GM19043 (cell line): ENCODE measurements around the gene AJM1.
"Not testable (repeated sequence)": the region's sequence is repeated elsewhere in the genome, so short reads cannot be mapped to it uniquely, and the experiment has no call there.

Experiments
- ATAC-seq: cut with Tn5 transposase; IDR thresholded peaks from one replicate; pipeline ENCODE4 v1.9.1; 2021; ENCODE audit warnings: low read depth; ENCODE audit not compliant: unreplicated experiment

AJM1 gene

DNA sequence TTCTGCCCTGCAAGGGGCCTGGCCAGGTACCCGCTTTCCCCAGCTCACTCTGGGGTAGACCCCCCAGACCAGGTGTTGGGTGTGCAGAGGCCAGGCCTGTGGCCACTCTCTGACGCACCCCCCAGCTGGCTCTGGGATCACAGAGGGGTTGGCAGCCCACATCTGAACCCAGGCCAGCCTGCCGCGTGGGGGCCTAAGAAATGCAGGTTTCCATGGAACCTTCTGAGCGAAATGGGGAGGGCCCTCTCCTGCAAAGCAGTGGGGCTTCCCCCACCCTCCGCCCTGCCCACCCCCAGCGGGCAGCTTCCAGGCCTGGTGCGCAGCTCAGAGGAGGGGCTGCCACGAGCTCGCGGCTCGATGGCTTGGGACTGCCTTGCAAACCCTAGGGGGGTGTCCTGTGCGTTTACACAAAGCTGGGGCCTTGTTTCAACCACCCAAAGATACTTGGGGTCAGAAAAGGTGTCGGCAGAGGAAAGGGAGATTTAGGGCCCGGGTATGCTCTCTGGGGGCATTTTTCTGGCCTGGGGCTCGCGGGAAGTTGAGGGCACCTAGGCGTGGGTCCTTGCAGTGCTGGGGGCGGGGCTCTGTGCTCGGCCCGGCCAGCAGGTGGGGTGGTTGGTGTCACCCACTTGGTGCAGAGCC, 1.0 kb downstream of the AJM1 start:
- not testable (repeated sequence) for ATAC-seq

DNA sequence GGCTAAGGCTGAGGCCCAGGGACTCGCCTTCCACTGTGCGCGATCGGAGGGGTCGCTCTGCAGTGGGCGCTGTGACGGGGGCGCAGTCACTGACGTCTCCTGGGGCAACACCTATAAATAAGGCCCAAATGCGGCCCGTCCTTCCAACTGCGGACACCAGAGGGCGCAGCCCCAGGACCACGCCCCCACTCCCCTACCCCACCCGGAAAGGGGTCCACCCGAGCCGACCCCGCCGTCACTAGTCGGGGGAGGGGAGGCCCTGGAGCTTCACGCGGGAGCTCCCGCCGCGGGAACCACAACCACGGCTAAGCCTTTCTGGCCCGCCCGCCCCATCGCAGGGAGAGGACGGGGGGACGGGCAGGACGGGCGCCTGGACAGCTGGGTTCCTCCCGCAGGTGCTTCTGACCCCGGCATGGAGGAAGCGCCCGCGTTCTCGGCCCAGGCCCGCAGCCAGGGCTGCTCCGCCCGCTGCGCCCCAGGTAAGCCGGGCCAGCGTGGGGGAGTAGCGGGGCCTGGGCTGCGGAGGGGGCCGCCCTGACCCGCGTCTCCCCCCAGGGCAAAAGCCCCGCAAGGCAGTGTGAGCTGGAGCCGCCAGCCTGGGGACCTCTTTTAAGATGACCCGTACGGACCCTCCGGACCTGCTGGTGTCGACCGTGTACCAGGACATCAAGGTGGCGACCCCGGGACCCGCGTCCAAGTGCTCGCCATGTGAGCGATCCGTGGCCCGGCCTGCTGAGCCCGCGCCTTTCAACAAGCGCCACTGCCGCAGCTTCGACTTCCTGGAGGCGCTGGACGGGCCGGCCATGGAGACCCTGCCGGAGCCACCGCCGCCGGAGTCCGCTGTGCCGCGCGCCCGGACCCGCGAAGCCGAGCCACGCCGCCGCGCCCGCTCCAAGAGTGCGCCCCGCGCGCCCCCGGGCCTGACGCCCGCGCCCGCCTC, 1.8 kb downstream of the AJM1 start:
- not testable (repeated sequence) for ATAC-seq

DNA sequence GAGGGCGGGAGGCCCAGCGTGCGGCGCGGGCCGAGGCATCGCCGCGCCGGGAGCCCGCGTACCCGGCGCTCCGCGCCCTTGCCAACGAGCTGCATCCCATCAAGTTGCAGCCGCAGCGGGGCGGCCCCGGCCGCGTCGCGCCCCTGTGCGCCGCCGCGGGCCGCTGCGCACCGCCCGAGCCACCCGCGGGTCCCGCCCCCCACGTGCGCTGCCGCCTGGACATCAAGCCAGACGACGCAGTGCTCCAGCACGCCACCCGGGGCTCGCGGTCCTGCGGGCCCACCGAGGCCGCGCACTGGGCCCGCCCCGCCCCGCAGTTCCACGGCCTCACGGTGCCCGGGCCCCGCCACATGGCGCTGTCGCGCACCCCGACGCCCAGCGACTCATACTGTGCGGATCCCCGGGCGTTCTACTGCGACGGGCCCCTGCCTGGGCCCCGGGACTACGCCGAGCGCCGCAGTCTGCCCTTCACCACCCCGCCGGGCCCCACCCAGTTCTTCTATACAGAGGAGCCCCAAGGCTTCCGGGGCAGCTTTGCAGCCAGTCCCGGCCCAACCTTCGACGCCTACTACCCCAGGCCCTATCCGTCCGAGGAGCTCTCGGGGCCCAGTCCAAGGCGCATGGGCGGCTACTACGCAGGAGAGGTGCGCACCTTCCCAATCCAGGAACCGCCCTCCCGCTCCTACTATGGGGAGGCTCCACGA, 2.6 kb downstream of the AJM1 start:
- ATAC-seq, result no peak

DNA sequence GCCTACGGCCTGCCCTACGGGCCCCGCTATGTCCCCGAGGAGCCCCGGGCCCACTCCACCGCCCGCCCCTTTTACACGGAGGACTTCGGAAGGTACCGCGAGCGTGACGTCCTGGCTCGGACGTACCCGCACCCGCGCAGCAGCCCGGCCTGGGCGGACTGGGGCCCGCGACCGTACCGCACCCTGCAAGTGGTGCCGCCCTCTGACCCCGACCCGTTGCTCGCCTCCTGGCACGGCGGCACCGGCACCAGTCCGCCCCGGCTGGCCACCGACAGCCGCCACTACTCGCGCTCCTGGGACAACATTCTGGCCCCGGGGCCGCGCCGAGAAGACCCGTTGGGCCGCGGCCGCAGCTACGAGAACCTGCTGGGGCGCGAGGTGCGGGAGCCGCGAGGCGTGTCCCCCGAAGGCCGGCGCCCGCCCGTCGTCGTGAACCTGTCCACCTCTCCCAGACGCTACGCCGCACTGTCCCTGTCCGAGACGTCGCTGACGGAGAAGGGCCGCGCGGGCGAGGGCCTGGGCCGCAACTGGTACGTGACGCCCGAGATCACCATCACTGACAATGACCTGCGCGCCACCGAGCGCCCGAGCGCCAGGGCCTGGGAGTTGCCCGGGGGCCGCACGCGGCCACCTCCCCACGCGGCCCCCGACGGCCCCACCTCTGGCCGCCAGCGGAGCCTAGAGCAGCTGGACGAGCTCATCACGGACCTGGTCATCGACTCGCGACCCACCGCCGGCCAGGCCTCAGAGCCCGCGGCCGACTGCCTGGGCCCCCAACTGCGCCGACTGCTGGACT, 3.4 kb downstream of the AJM1 start:
- ATAC-seq, result no peak

DNA sequence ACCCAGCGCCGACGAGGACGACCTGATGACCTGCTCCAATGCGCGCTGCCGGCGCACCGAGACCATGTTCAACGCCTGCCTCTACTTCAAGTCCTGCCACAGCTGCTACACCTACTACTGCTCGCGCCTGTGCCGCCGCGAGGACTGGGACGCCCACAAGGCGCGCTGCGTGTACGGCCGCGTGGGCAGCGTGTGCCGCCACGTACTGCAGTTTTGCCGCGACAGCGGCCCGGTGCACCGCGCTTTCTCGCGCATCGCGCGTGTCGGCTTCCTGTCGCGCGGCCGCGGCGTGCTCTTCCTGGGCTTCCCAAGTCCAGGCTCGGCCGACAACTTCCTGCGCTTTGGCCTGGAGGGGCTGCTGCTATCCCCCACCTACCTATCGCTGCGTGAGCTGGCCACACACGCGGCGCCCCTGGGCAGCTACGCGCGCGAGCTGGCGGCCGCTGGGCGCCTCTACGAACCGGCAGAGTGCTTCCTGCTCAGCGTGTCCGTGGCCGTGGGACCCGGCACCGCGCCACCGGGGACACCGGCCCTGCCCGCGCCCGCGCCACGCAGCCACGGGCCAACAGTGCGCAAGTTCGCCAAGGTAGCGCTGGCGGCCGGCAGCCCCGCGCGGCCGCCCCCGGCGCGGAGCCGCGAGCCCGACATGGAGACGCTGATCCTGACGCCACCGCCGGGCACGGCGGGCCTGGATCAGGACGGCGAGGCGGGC, 4.3 kb downstream of the AJM1 start:
- ATAC-seq, result no peak

DNA sequence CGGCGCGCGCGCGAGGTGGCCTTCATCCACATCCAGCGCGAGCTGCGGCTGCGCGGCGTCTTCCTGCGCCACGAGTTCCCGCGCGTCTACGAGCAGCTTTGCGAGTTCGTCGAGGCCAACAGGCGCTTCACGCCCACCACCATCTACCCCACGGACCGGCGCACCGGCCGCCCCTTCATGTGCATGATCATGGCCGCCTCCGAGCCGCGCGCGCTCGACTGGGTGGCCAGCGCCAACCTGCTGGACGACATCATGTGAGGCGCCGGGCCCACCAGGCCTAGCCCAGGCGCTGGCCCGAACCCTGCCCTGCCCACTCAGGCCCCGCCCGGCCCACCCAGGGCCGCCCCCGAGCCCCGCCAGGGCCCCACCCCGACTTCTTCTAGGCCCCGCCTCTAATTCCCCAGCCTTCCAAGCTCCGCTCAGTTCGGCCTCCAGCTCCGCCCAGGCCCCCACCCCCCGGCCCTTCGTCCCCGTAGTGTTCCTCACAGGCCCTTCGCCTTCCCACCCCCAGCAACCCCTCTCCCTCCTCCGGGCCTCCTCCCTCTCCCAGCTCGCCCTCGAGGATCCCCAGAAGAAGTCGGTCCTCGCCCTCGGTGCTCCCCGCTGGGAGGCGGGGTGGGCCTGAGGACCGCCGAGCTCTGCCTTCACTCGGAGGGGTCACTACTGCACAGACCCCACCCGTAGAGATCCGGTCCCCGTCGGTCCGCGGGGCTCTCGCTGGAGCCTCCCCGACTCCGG, 5.0 kb downstream of the AJM1 start:
- ATAC-seq, result no peak

DNA sequence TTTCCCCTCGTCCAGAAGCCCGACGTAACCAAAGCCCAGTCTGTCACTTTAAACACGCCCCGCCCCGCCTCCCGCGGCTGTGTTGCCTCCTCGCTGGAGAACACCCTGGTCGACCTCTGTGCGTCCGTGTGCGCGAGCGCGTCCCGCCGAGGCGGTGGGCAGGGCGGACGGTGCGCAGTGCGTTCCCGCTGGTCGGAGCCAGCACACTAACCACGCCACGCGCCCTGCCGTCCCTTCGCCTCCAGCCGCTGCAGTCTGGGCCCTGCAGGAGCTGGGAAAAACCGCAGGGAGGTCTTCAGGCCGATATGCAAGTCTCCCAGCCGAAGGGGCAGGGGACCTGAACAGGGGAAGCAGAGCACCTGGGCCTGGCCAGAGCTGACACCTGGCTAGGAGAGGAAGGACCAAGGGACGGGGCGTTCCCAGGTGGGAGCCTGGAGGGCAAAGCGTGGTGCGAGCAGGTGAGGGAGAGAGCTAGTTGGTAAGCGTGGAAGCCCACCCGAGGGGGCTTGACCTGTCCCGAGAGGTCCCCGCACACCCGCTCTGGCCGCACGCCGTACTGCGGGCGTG, 5.6 kb downstream of the AJM1 start:
- ATAC-seq, result no peak

DNA sequence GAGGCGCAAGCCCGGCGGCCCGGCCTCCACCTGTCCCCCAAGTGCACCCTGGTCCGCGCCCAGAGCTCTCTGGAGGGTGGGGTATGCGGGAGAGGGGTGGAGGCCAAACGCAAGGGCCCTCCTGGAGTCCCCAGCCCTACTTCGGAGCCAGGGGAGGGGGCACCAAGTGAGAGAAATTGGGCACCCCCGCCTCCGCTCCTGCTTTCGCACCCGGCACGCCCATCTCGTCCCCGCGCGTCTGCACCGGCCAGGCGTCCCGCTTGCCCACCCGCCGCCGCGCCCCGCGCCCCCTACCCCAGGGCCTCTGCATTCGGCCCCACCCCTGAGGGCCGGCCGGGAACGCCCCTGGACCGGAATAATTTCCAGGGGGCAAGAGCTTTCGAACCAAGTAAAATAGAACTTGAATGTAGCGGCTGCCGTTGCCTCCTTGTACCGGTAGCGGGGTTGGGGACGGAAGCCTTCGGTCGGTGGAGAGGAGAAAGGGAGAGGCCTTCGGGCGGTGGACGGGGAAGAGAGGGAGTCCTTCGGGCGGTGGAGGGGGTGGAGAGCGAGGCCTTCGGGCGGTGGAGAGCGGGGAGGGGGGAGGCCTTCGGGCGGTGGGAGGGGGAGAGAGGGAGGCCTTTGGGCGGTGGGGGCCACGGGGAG, 6.2 kb downstream of the AJM1 start:
- no peak for ATAC-seq

DNA sequence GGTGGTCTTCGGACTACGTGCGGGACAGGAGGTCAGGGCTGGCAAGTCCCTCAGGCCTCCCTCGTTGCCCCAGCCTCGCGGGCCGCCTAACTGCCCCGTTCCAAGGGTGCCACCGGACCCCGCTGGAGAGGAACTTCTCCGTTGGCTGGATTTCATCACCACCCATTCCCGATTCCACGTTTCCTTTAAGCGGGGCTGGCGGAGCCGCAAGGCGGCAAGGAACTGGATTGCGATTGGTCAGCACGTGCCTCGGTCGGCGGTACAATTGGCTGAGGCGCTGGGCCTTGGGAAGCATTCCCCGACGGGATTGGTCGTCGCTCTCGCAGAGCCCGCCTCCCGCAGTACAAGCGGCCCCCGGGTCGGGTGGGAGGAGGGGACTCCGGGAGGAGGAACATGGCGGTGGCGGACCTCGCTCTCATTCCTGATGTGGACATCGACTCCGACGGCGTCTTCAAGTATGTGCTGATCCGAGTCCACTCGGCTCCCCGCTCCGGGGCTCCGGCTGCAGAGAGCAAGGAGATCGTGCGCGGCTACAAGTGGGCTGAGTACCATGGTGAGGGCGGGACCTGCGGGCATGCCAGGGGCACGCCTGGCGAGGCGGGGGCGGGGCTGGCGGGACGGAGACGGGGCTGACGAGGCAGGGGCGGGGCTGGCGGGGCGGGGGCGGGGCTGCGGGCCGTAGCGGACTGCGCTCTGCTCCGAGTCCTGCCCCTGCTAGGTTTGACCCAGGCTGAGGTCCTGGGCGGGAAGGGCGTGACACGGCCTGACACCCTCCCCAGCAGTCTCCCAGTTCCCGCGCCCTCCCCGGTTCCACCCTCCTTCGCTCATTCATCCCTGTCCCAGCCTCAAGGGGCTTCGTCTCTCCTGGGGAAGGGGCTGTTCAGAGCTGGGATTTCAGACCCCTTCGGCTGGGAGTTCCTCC, 7.0 kb downstream of the AJM1 start, which contains the start of gene PHPT1:
Gene PHPT1, plus strand, starts transcription at position 372 of the 922 bp plus-strand sequence. Its CDS starts 22 bp downstream, at position 394.
- peak; percentile 80 for ATAC-seq

DNA sequence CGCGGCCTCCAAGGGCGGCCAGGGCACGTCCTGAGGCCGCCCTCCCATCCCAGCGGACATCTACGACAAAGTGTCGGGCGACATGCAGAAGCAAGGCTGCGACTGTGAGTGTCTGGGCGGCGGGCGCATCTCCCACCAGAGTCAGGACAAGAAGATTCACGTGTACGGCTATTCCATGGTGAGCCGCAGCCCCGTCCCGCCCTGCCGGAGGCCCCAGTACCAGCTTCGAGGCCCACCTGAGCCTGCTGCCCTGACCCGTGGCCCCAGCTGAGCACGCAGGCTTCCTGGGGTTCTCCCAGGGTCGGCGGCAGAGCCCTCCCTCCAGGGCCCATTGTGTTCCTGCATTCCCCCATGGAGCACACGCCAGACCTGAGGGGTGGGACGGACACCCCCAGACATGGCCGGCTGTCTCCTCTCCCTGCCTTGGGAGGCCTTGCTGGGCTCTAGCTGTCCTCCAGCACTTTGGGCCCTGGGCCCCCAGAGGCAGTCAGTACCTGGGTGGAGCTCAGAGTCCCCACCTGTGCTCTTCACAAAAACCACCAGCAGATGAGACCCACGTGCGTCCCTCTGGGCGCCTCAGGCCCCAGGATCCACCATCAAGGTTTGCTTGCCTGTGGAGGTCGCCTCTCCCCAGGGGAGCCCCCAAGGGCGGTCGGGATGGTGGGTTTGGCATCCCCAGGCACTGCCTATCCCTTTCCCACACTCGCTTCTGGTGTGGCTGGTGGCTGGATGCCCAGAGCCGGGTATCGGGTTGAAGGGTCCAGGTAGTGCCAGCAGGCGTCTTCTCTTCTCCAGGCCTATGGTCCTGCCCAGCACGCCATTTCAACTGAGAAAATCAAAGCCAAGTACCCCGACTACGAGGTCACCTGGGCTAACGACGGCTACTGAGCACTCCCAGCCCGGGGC, 7.9 kb downstream of the AJM1 start:
- no peak for ATAC-seq

DNA sequence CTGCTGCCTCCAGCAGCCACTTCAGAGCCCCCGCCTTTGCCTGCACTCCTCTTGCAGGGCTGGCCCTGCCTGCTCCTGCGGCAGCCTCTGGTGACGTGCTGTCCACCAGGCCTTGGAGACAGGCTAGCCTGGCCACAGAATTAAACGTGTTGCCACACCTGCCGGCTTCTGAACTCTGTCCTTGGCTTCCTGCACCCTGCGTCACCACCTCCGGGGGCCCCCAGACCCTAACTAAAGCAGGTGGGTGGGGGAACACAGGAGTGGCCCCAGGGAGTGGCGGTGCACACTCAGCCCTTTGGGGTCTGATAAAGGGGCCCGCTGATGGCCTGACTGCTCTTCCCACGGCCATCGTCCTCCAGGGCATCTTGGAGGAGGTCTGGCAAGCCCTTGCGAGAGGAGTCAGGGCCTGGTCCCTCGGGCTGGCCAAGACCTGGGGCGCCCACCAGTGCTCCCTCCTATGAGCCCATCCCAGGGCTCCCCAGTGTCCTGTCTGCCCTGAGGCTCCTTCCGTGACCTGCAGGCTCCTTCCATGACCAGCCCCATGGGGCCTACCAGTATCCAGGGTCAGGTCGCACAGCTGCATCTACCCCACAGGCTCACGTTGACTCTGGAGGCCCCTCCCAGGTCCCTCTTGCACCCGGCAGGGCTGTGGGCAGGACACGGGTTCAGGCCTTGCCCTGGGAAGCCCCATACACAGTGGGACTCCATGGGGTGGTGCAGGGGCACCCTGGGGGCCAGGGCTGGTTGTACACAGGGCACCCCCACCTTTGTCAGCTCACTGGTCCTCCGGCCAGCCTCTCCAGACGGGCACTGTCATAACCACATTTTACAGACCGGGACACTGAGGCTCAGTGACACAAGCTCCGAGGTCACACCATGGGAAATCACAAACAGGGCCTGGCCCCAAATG, 8.8 kb downstream of the AJM1 start:
- ATAC-seq, result no peak

DNA sequence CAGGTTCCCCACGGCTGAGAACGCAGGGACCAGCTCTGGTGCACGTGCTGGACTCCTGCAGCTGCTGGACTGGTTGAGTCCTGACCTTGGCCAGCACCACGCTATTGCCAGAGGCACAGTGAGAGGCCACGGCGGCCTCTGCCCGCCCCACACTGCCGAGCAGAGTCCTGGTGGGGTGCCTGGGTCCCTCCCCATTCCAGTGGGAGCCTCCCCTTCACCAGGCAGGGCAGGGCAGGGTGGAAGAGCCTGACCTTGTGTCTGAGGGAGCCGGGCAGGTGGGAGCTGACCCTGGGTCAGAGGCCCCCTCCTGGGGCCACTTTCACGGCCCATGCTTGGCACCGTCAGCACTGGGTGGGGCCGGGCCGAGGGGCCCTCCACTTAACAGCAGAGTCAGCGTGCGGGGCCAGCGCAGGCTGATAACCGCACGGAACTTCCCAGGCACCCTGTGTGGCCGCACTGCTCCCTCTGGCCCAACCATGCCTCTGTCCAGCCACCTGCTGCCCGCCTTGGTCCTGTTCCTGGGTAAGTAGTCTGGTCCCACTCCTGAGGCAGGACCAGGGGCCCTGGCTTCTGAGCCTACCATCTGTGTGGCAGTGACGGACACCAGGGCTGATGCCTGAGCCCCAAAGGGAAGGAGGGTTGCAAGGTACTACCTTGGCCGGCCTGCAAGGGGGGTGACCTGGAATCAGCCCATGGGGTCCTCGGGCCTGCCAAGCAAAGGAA, 9.8 kb downstream of the AJM1 start, which contains the start of gene MAMDC4:
Gene MAMDC4, plus strand, starts transcription at position 406 of the 723 bp plus-strand sequence. Its CDS starts 71 bp downstream, at position 477.
- no peak for ATAC-seq

DNA sequence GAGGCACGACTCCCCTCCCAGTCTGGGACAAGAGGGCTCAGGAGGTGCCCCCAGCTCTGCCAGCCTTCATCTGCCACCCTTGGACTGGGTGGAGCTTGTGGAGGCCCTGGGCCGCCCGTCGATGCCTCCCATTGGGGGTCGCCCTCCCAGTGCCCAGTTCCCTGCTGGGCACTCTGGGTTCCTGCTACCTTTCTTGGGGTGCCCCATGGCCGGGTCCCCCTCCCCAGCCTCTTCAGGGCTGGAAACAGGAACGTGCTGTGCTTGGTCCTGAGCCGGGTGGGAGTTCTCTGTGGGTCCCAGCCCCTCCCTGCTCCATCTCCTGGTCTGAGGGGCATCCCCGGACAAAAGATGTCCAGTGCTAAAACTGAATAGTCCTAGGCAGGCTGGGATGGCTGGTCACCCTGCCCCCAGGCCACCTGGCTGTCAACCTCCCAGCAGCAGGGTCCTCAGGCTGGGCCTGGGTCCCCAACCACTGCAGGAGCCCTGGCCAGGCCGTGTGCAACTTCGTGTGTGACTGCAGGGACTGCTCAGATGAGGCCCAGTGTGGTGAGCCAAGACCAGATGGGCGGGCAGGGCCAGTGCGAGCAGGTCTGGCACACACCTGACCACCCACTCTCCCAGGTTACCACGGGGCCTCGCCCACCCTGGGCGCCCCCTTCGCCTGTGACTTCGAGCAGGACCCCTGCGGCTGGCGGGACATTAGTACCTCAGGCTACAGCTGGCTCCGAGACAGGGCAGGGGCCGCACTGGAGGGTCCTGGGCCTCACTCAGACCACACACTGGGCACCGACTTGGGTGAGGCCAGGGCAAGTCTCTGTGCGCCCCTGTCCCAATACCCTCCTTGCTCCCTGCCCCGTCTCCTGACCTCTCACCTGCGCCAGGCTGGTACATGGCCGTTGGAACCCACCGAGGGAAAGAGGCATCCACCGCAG, 10.7 kb downstream of the AJM1 start:
- no peak for ATAC-seq
